HG03558 (cell line): ENCODE data around the gene IQGAP2.
"Not testable (repeated sequence)": the region's sequence is repeated elsewhere in the genome, so short reads cannot be mapped to it uniquely, and the experiment has no call there.

ENCODE experiments used
- ATAC-seq: cut with Tn5 transposase; IDR thresholded peaks from one replicate; pipeline ENCODE4 v1.9.1; 2021; ENCODE audit warnings: moderate number of reproducible peaks; ENCODE audit not compliant: unreplicated experiment; ENCODE audit errors: extremely low read depth

The IQGAP2 gene, protein sequence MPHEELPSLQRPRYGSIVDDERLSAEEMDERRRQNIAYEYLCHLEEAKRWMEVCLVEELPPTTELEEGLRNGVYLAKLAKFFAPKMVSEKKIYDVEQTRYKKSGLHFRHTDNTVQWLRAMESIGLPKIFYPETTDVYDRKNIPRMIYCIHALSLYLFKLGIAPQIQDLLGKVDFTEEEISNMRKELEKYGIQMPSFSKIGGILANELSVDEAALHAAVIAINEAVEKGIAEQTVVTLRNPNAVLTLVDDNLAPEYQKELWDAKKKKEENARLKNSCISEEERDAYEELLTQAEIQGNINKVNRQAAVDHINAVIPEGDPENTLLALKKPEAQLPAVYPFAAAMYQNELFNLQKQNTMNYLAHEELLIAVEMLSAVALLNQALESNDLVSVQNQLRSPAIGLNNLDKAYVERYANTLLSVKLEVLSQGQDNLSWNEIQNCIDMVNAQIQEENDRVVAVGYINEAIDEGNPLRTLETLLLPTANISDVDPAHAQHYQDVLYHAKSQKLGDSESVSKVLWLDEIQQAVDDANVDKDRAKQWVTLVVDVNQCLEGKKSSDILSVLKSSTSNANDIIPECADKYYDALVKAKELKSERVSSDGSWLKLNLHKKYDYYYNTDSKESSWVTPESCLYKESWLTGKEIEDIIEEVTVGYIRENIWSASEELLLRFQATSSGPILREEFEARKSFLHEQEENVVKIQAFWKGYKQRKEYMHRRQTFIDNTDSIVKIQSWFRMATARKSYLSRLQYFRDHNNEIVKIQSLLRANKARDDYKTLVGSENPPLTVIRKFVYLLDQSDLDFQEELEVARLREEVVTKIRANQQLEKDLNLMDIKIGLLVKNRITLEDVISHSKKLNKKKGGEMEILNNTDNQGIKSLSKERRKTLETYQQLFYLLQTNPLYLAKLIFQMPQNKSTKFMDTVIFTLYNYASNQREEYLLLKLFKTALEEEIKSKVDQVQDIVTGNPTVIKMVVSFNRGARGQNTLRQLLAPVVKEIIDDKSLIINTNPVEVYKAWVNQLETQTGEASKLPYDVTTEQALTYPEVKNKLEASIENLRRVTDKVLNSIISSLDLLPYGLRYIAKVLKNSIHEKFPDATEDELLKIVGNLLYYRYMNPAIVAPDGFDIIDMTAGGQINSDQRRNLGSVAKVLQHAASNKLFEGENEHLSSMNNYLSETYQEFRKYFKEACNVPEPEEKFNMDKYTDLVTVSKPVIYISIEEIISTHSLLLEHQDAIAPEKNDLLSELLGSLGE (N-terminal part only)

DNA sequence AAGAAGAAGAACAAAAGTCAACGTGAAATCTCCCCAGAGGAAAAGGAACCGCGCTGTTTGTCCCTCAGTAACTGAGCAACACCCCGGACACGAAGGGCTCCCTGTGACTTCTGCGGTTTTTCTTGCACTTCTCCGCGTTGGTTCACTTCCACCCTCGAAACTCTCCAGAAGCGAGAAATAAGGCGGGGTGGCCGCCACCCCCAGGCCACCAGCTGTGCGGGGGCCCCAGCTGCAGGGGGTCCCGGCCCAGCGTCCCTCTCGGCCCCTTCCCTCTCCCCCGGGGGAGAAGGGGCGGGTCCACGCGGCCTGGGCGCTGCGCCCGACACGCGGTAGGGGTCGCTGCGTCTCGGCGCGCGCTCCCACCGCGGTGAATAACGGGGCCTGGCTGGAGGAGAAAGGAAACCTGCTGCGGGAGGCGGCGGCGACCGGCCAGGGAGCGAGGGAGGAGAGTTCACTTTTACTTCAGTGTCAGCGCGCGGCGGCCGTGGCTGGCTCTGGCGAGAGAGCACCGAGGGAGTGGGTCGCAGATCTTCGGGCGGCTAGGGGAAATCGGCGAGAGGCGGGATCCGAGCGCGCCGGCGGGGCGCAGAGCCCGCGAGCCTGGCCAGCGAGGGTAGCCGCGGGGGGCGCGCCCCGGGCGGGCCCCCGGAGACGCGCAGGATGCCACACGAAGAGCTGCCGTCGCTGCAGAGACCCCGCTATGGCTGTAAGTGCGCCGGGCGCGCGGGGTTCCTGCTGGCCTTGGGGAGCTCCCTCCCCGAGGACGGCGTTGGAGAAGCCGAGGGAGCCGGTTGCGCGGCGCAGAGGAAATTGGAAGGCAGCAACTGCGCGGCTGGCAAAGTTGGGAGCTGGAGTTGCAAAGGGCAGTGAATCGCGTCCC is at the start of gene IQGAP2:
Gene IQGAP2, plus strand, starts transcription at position 400 of the 880 bp plus-strand sequence. Its CDS starts 261 bp downstream, at position 661.
- peak; percentile 35 for ATAC-seq

DNA sequence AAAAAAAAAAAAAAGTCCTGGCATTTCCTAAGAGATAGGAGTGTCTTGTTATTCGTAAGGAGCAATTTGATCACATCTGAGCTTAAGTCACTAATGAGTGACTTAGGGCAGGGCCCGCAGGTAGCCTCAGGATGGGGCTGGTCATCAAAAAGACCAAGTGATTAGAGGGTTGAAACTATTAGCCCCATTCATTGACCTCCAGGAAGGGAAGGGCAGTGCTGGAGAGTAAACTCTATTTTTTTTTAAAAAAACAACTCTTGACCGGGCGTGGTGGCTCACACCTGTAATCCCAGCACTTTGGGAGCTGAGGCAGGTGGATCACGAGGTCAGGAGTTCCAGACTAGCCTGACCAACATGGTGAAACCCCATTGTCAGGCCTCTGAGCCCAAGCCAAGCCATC is 46.2 kb upstream of the IQGAP2 start:
- ATAC-seq = no peak

DNA sequence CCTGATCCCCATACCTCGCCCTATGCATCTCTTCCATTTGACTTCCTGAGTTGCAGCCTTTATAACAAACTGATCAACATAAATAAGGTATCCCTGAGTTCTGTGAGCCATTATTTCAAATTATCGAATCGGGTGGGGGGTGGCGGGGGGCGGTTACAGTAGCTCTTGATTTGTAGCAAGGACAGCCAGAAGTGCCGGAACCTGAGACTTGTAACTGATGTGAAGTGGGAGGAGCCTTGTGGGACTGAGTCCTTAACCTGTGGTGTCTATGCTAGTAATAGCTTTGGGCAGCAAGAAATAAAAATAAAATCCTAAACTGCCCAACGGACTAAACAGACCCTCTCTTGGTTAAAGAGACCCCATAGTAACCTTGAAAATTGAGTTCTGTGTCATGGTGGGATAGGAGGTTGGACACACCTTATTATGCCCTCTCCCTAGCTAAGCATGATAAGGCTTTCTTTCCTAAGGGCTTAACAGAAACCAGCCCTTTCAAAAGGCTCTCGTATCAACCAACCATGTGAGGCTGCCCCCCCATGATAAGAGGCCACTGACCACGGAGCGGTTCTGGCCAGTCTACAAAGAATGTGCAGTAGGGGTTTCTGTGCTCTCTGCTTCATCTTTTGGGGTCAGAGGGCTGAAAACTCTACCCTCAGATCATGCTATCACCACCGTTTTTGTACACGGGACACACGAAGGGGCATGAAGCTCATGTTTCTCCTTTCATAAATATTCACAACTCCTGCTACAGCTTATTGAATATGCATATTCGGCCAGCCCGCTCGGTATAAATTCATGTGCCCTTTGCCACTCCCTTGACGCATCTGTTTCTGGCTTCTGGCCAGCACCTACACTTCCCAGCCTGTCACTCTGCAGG is 39.5 kb upstream of the IQGAP2 start:
- ATAC-seq = no peak

DNA sequence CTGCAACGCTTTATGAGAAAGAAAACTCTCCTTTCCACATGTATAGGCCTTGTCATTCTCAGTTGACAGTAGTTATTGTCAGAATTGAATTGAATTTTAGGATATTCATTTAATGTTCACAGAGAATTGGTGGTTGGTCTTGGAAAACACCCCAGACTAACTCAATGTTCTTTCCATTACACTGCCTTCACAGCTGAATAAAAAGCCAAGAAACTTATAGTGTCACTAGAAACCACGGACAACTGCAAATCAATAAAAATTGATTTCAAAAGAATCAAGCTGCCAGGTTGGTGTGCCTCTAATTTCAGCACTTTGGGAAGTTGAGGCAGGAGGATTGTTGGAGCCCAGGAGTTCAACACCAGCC is 38.9 kb upstream of the IQGAP2 start:
- ATAC-seq = no peak

DNA sequence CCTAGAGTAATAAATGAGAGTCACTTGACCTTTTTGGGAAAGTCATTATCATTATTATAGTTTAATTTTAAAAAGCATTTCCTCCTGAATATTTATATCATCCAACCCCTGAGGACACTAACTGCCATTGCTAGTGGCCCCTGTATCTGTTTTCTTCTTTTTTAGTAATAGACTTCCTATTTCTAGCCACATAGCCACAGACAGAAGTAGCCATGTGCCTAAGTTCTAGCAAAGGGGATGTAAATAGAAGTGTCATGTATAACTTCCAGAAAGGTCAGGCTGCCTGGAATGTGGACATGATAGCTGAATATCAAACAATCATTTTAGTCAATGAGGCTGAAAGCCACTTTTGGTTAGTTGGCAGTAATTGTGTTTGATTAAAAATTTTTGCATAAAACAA is 37.5 kb upstream of the IQGAP2 start:
- no peak for ATAC-seq

DNA sequence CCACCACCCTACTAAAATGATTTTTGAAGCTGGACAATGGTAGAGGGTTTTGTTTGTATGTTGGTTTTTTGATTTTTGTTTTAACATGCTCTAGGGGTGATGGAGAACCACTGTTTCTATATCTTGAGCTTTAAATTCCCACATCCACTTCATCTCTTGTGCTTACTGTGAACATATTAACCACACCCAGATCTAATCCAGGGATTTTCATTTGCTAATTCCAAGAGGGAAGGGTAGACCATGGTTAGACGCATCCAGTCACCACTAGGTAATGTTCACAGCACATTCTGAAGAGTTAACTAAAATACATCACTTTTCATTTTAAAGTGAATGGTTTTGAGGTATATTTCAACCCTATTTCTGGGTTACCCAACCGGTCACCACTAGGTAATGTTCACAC is 36.5 kb upstream of the IQGAP2 start:
- no peak for ATAC-seq

DNA sequence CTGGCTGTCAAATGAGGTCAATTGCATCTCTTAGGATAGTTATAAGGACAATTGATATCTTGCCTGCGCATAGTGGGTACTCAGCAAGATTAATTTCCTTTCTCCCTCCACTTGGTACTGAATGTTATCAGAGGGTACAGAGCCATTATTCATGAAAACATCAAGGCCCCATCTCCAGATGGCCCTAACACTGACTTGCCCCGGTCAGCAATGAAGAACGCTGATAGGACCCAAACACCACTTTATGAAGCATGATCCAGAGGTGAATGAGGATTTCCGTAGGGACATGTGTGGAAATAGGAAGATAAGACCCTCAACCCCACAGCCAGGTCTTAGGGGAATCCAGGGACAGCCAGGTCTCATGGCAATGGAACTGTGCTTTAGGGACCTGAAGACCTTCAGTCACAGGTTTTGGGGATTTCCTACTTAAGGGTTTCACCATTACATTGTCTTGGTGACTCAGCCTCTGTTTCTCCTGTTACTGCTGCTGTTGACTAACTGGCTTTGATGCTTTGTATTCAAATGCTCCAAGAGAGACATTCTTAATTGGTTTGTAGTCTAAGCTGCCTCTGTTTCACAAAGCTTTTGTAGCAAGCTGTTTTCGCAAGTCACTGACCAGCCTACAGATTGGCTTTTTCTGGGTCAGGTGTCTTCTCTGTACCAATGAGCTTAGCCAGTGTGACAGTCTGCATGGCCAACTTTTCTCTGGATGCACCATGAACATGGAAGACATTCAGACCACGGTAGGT is 35.3 kb upstream of the IQGAP2 start:
- ATAC-seq = peak; percentile 50

DNA sequence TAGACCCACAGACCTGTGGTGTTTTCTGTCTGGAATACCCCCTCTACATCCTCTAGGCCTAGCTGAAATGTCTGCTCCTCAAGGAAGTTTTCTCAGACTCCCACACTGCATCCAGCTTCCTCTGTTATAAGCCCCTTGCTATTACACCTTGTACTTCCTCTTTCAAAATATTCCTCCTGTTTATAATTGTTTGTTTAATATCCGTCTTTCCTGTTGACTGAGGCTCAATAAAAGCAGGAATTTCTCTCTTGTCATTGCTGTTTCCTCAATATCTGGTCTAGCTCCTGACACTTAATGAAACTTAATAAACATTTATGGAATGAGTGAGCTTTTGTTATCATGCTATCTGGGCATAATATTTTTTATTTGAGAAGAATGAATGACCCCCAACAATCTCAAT is 34.1 kb upstream of the IQGAP2 start:
- no peak for ATAC-seq

DNA sequence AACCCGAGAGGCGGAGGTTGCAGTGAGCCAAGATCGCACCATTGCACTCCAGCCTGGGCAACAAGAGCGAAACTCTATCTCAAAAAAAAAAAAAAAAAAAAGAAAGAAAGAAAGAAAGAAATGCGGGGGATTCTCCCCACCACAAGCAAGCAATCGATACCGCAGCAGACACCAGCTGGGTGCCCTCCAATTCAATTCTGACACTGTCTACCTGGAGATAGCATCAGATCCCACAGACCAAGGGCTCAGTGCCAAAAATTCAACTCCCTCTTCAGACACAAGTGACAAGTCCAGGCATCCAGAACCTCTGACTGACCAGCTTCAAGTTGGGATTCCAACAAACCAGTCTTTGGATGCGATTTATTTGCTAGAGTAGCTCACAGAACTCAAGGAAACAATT is 33.4 kb upstream of the IQGAP2 start:
- not testable (repeated sequence) for ATAC-seq

DNA sequence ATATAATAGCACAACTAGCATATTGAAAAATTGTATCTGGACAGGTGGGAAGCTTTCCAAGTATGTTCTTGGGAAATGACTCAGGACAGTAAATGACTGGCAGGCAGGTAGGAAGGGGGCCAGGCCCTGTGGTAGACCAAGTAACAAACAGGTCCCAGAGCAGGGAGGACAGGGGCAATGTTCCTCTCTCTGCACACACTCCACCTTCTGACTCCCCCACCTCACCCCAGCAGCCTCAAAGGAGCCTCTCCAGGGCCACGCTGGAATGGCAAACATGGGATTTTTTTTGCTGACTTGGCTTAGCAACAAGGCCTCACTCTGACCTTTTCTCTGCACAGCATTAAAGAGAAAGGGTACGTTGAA is 31.1 kb upstream of the IQGAP2 start:
- ATAC-seq = no peak

DNA sequence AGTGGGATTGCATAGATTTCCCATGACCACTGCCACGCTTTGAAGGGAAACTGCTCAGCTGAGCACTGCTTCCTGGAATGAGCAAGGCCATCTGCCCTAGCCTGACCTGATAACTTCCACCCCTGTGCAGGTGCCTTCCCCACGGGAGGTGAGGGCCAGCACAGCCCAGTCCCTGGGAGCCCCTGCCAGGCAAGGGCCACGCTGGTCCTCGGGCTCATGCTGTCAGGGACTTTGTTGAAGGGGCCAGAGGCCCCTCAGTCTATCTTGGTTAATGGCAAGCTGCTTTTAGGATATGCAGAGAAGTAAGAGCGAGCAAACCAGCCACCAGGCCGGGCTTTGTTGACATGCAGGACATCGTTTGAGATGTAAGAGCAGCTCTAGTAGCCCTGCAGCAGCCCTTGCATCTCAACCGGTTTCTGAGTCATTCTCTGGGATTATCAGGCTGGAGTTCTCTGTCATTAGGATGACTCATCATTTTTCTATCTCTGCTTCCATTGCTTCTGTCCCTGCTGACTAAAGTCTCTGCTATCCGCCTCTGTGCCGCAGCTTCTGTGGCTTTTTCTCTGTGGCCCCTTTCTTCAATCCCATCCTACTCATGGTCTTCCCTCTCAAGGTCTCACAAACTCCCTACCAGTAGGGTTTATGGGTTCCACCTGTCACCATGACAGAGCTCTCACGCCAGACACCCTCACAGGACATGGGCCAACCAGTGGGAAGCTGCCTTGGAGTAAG is 30.6 kb upstream of the IQGAP2 start:
- ATAC-seq = no peak

DNA sequence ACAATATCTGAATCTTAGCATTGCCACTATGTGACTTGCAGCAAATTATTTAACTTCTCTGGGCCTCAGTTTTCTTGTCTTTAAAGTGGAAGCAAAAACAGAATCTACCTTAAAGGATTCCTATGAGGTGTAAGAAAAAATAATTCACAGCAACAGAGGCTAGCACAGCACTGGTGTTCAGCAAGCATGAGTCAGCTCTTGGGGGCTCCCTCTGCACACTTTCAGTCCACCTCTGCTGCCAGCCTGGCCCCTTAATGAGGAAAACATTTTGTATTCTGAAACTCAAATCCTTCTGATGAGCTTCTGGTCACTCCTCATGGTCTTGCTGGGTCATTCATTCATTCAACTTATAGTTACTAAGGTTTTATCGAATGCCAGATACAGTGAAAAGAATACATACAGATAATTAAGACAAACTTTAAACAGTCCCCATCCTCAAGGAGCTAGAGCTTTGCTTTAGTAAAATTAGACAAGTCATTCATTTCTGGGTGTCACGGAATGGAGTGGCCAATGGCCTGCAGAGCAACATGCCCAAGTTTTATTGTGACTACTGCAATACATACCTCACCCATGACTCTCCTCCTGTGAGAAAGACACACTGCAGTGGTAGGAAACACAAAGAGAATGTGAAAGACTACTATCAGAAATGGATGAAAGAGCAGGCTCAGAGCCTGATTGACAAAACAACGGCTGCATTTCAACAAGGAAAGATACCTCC is 26.8 kb upstream of the IQGAP2 start:
- no peak for ATAC-seq

DNA sequence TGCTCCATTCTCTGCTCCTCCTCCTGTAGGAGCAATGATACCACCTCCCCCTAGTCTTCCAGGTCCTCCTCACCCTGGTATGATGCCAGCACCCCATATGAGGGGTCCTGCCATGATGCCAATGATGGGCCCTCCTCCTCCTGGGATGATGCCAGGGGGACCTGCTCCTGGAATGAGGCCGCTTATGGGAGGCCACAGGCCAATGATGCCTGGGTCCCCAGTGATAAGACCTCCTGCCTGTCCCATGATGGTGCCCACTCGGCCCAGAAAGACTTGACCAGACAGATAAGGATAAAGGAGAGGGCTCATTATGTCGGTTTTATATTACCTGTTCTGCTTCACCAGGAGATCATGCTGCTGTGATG is 26.2 kb upstream of the IQGAP2 start:
- ATAC-seq = no peak

DNA sequence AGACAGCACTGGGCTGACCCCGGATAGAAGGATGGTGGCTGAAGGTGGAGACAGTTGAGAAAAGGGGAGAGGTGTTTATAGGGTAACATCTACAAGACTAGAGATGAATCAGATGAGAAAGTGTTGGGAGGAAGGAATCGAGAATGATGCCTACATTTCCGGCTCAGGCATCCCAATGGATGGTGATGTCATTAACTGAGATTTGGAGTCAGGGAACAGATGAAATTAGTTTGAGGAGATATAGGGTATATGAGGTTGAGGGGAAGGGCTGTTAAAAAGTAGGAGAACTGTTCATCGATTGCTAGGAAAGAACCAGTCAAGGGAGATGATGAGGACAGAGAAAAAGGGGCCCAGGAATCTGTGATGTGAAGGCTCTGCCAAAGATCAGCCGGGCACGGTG is 24.7 kb upstream of the IQGAP2 start:
- ATAC-seq = no peak

DNA sequence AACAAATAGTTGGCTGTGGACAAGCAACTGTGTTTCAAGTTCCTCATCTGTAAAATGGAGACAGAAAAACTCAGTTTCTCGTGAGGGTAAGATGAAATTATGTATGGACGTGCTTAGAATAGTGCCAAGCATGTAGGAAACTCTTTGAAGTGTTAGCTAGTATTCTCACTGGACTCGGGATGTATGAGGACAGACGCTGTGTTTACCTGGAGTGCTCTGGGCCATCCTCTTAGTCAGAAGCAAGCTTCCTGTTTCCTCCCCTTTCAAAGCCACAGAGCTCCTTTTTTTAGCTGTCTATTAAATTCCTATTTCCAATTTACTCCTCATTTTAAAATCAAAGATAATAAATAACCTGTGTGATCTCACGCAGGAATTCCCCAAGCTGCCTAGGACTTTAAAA is 23.8 kb upstream of the IQGAP2 start:
- ATAC-seq = no peak

DNA sequence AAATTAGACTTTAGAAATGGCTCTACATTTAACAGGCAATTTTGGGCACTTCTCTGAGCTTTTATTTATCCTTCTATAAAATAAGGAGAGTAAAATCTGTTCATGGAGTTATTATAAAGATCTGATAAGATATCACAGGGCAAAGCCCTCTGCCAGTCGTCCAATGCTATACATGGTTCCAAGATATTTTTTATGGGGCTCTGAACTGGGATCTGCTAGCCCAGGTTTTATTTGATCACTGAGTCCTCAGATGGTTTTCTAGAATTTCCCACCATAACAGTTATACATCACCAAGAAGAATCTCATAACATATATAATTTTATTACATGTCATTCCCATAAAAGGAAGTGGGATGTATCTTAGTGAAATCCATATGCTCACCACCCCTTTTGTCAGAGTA is 23.2 kb upstream of the IQGAP2 start:
- no peak for ATAC-seq
